ENCODE measurements around the gene TMEM72. TPM values are rescaled to one million over a fixed set of nuclear protein-coding genes. Genes with fewer than 3 reads are reported as not detected.
A peak's percentile ranks its signal among the peaks of the same experiment; 100 is the strongest.

Gene TMEM72
- total RNA-seq, 1 experiment from 2014 or later: not detected

- ChIA-PET POLR2A (ENCODE audit: unreplicated experiment) (interaction anchor here (0.5 kb wide), 2 partner anchors 11 to 27 kb away, joined by 3 to 10 read pairs; no protein-coding TSS in a partner anchor), CTCF (interaction anchor here (0.6 to 1.0 kb wide), 2 partner anchors 11 to 34 kb away, joined by 3 to 4 read pairs; no protein-coding TSS in a partner anchor)
- no peaks in the 10 kb centered on the region for H3K36me3 ChIP-seq (ENCODE audit: low read depth)
- H3F3A ChIP-seq (ENCODE audit: insufficient read depth, low read depth): peaks cover 15% of the 10 kb centered on the region; the same call in 1 of the 2 replicates
- peak in 1 of 2 experiments; percentile 81 for DNase-seq
- H3K4me1 ChIP-seq (replicated peaks; ENCODE audit: insufficient read depth): peaks cover 54% of the 10 kb centered on the region
- peak overlapping the region; percentile 92 for H3K4me2 ChIP-seq
- H3K9me2 ChIP-seq (ENCODE audit: insufficient read depth): no peaks in the 10 kb centered on the region
- H4K20me1 ChIP-seq (ENCODE audit: insufficient read depth): peaks cover 9% of the 10 kb centered on the region
- H3K27me3 ChIP-seq (ENCODE audit: insufficient read depth, low read depth): no peaks in the 10 kb centered on the region
- no peak overlapping the region for H3K27ac ChIP-seq
- H3K4me3 ChIP-seq: peak overlapping the region; percentile 54; the same call in 1 of the 2 replicates
- peak; percentile 92 for TF ChIP-seq CTCF (conservative IDR thresholded peaks at IDR 0.05)
- TF ChIP-seq EZH2 (IDR thresholded peaks at IDR 0.05; ENCODE audit: low read depth): no peak
- intact Hi-C loops (cut with micrococcal nuclease; ENCODE audit: unreplicated experiment): loop anchor here (1.0 to 5.0 kb wide), 4 partner anchors 16 to 1113 kb away; partner anchors contain the start of gene RASSF4
- H3K9me3 ChIP-seq (ENCODE audit: insufficient read depth, low read depth): no peaks in the 10 kb centered on the region
- H2AFZ ChIP-seq: peak overlapping the region; percentile 49; the same call in 1 of the 2 replicates
- H3K79me2 ChIP-seq (ENCODE audit: low read depth): peaks cover 22% of the 10 kb centered on the region
- no TSS peak for BruUV-seq (replicated peaks)
These were observed 63.7 kb downstream of the TMEM72 start for GRCh38 chr10:44974628-44975430.

DNA sequence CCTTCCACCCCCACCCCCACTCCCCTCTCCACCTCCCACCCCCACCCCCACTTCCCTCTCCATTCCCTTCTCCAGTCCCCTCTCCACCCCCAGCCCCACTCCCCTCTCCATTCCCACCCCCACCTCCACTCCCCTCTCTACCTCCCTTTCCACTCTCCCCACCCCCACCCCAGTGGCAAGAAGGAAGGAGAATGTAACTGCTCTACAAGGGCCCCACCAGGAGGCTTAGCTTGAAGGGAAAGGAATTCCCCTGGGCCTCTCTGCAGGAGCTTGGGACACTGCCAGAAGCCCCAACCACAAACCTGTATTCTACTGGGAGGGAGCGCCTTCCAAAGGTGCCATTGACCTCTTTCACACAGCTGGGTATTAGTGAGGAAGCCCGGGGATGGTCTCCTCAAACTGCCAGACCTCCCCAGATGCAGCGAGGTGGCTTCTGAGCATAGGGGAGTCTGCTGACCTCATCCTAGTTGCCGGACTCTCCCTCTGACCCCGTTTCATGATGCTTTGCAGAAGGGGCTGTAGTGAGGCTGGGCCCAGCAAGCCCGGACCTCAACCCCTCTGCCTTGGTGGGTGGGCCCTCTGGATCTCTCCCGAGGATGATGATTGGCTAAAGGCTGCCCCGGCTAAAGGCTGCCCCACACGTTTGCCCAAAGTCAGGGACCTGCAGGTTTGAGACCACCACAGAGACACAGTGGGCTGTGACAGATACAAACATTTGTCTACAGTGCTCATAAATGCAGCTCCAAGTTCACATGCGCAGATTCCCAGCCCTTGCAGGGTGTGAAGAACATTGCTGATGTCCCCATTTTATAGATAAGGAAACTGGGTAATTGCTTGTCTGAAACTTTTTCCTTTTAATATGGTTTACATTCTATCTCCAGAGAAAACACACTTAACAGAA is 64.5 kb downstream of the TMEM72 start:
- H3F3A ChIP-seq (ENCODE audit: insufficient read depth, low read depth): peaks cover 15% of the 10 kb centered on the region; the same call in 1 of the 2 replicates
- ChIA-PET POLR2A (ENCODE audit: unreplicated experiment) (interaction anchor here (0.5 to 0.6 kb wide), 3 partner anchors 12 to 42 kb away, joined by 3 to 10 read pairs (median 3); no protein-coding TSS in a partner anchor), CTCF (interaction anchor here (0.6 to 1.1 kb wide), 9 partner anchors 11 to 1747 kb away, joined by 3 to 15 read pairs (median 5); no protein-coding TSS in a partner anchor)
- peak overlapping the region; percentile 61; the same call in 1 of the 2 replicates for H3K4me3 ChIP-seq
- intact Hi-C loops (cut with micrococcal nuclease; ENCODE audit: unreplicated experiment): loop anchor here (5.0 kb wide), 2 partner anchors 402 to 1113 kb away; no protein-coding TSS in a partner anchor
- H3K27me3 ChIP-seq (ENCODE audit: insufficient read depth, low read depth): no peaks in the 10 kb centered on the region
- BruUV-seq (replicated peaks): no TSS peak
- no peaks in the 10 kb centered on the region for H3K9me3 ChIP-seq (ENCODE audit: insufficient read depth, low read depth)
- H3K27ac ChIP-seq: no peak overlapping the region
- peaks cover 9% of the 10 kb centered on the region for H4K20me1 ChIP-seq (ENCODE audit: insufficient read depth)
- no peaks in the 10 kb centered on the region for H3K36me3 ChIP-seq (ENCODE audit: low read depth)
- peaks cover 22% of the 10 kb centered on the region for H3K79me2 ChIP-seq (ENCODE audit: low read depth)
- H3K4me2 ChIP-seq: peak overlapping the region; percentile 92
- H2AFZ ChIP-seq: no peak overlapping the region
- TF ChIP-seq EZH2 (IDR thresholded peaks at IDR 0.05; ENCODE audit: low read depth) (no peak), CTCF (conservative IDR thresholded peaks at IDR 0.05) (no peak)
- no peaks in the 10 kb centered on the region for H3K9me2 ChIP-seq (ENCODE audit: insufficient read depth)
- peak; percentile 85 for DNase-seq
- H3K4me1 ChIP-seq (replicated peaks; ENCODE audit: insufficient read depth): peaks cover 63% of the 10 kb centered on the region
